CD4-positive, alpha-beta memory T cell (primary cell): Measurements from ENCODE around the gene SFR1. TPM values are rescaled to one million over a fixed set of nuclear protein-coding genes. Genes with fewer than 3 reads are reported as not detected.

Source experiments
- polyA plus RNA-seq, 2 donors: library from polyadenylated mRNA; unstranded; fragments of 300-500 nt; fragmentation: Illumina TruSeq; gene quantifications; one replicate each; pipeline ENCODE4 v1.2.3, GENCODE V29; 2021
- total RNA-seq, 2 experiments: library from RNA; stranded (reverse); gene quantifications; one replicate each; pipeline ENCODE4 v1.2.3, GENCODE V29; 2021

SFR1 gene
- total and polyA plus RNA-seq, 4 experiments from 2014 or later = 10.0 to 15.8 (median 12.3) TPM

Other genes with a start within 250 kb of the SFR1 start
- 10 to 100 TPM; 30.4 to 31.6 TPM for gene STN1, start 204.0 kb upstream of the SFR1 start, total RNA-seq
- 100 to 1,000 TPM; 111 TPM for gene STN1, start 204.0 kb upstream of the SFR1 start, polyA plus RNA-seq
- gene SLK, start 155.0 kb upstream of the SFR1 start, total RNA-seq = 10 to 100 TPM; 30.9 to 31.1 TPM
- 10 to 100 TPM in 1 of 2 donors, 1 to 10 TPM in 1; 1.6 to 14.3 TPM for gene SLK, start 155.0 kb upstream of the SFR1 start, polyA plus RNA-seq
- gene COL17A1, start 36.3 kb upstream of the SFR1 start, total RNA-seq = not detected
- not detected for gene COL17A1, start 36.3 kb upstream of the SFR1 start, polyA plus RNA-seq
- gene CFAP43, start 110.2 kb downstream of the SFR1 start, total RNA-seq = not detected
- gene CFAP43, start 110.2 kb downstream of the SFR1 start, polyA plus RNA-seq = not detected
- 10 to 100 TPM; 52.8 to 54.7 TPM for gene GSTO1, start 132.7 kb downstream of the SFR1 start, total RNA-seq
- 100 to 1,000 TPM; 154 to 207 TPM for gene GSTO1, start 132.7 kb downstream of the SFR1 start, polyA plus RNA-seq
- 1 to 10 TPM; 1.6 to 2.3 TPM for gene GSTO2, start 147.0 kb downstream of the SFR1 start, total RNA-seq
- 1 to 10 TPM in 1 of 2 donors, under 1 TPM in 1; 0.94 to 1.2 TPM for gene GSTO2, start 147.0 kb downstream of the SFR1 start, polyA plus RNA-seq
- gene ITPRIP, start 216.3 kb downstream of the SFR1 start, total RNA-seq = 10 to 100 TPM; 15.6 to 15.7 TPM
- 10 to 100 TPM; 10.3 to 12.8 TPM for gene ITPRIP, start 216.3 kb downstream of the SFR1 start, polyA plus RNA-seq
- gene CFAP58, start 231.7 kb downstream of the SFR1 start, total RNA-seq = not detected
- not detected for gene CFAP58, start 231.7 kb downstream of the SFR1 start, polyA plus RNA-seq